A673 (cell line): ENCODE measurements around the gene HPRT1. TPM values are rescaled to one million over a fixed set of nuclear protein-coding genes. Genes with fewer than 3 reads are reported as not detected.
A peak's percentile ranks its signal among the peaks of the same experiment; 100 is the strongest.

ENCODE experiments used
- BruUV-seq: library from RNA; stranded (reverse); fragments of 400-500 nt; replicated peaks from 2 replicates; lab custom pipeline; 2021; lab: Mats Ljungman, UMichigan
- CTCF ChIA-PET: fragments of 300-600 bp; sonication (Branson Sonifier 250); formaldehyde crosslinking; loops from one replicate; lab custom pipeline; 2022; ENCODE audit warnings: antibody characterized with exemption; lab: Charles Lee
- POLR2A ChIA-PET: fragments of 300-600 bp; sonication (Branson Sonifier 250); formaldehyde crosslinking; loops from one replicate; lab custom pipeline; 2022; ENCODE audit warnings: antibody characterized with exemption; ENCODE audit not compliant: low non-redundant PET; lab: Charles Lee
- DNase-seq: peaks from one replicate; pipeline ENCODE4 v3.0.0-alpha.2; 2015; ENCODE audit warnings: low spot score
- H3K27ac ChIP-seq: fragments of 200-600 bp; sonication (generic); 2 replicates; pipeline ENCODE4 v1.5.1; 2016; ENCODE audit warnings: mixed run types, low read depth, mild to moderate bottlenecking, mixed read lengths, antibody characterized with exemption, low read length; ENCODE audit not compliant: poor library complexity, severe bottlenecking
- H3K27me3 ChIP-seq: fragments of 200-600 bp; sonication (generic); replicated peaks from 2 replicates; pipeline ENCODE4 v1.6.1; 2017; ENCODE audit warnings: mixed run types, low read depth, mild to moderate bottlenecking, mixed read lengths, antibody characterized with exemption, low read length; ENCODE audit not compliant: insufficient read depth, poor library complexity
- H3K36me3 ChIP-seq: fragments of 200-600 bp; sonication (generic); 2 replicates; pipeline ENCODE4 v1.6.1; 2016; ENCODE audit warnings: mixed run types, mild to moderate bottlenecking, mixed read lengths, antibody characterized with exemption, low read length; ENCODE audit not compliant: insufficient read depth, poor library complexity, severe bottlenecking
- H3K4me1 ChIP-seq: fragments of 200-600 bp; sonication (generic); 2 replicates; pipeline ENCODE4 v1.6.1; 2017; ENCODE audit warnings: mixed run types, mild to moderate bottlenecking, mixed read lengths, antibody characterized with exemption, low read length; ENCODE audit not compliant: insufficient read depth, poor library complexity, severe bottlenecking
- H3K4me3 ChIP-seq: fragments of 200-600 bp; sonication (generic); 2 replicates; pipeline ENCODE4 v1.5.1; 2016; ENCODE audit warnings: low read depth, mixed run types, mild to moderate bottlenecking, mixed read lengths, low read length; ENCODE audit not compliant: poor library complexity, severe bottlenecking
- H3K9me3 ChIP-seq: fragments of 200-600 bp; sonication (generic); 2 replicates; pipeline ENCODE4 v1.6.1; 2016; ENCODE audit warnings: mixed run types, low read depth, mild to moderate bottlenecking, mixed read lengths, antibody characterized with exemption, low read length; ENCODE audit not compliant: poor library complexity, severe bottlenecking
- EZH2 ChIP-seq: fragments of 200-600 bp; sonication (generic); IDR thresholded peaks from 2 replicates; pipeline ENCODE4 v1.6.1; 2017; ENCODE audit warnings: borderline replicate concordance, low read depth, mild to moderate bottlenecking, mixed read lengths, antibody characterized with exemption, low read length; ENCODE audit not compliant: poor library complexity, severe bottlenecking
- intact Hi-C: fragments of 100-400 bp; cut with micrococcal nuclease; formaldehyde crosslinking; loops from one replicate; pipeline ENCODE4 v1.10.0; 2022; ENCODE audit not compliant: unreplicated experiment
- microRNA-seq: library from miRNA; unstranded; fragments of <30 nt; microRNA quantifications from one replicate; pipeline ENCODE4 v1.2.0, GENCODE V29; 2021
- total RNA-seq: library from RNA; stranded (reverse); gene quantifications from 2 replicates; pipeline ENCODE4 v1.2.3, GENCODE V29; 2021
- TF ChIP-seq, protein P1 (sequence below): fragments of 300-800, 200-600 bp; sonication (generic); conservative IDR thresholded peaks from 2 replicates; pipeline ENCODE4 v1.5.1; 2017; ENCODE audit warnings: low read depth, mild to moderate bottlenecking, antibody characterized with exemption, low read length, moderate library complexity, mixed read lengths

HPRT1 gene
- total RNA-seq, 1 experiment from 2014 or later, result 66.9 TPM

DNA sequence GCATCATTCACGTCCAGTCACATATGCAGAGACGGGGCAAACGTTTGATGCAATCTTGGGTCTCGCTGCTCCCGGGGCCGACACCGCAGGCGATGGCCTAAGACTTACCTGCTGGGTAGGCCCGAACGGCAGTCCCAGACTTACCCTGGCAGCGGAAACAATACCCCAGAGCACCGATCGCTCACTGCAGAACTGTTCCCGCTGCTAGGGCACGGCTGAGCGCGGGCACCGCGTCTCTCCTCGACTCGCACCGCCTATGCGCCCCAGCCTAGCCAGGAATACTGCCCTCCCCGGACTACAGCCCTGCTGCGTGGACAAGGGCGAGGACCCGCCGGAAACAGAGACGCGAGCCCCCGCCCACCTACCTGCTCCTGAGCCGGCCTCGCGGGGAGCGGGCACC, 86.2 kb downstream of the HPRT1 start:
- CTCF ChIA-PET, result no interaction called here
- Histone ChIP-seq H3K36me3 (no peaks in the 10 kb centered on the region), H3K4me3 (no peak overlapping the region), H3K4me1 (peaks cover 30% of the 10 kb centered on the region), H3K9me3 (no peaks in the 10 kb centered on the region), H3K27me3 (no peaks in the 10 kb centered on the region), H3K27ac (no peak overlapping the region)
- BruUV-seq, result no TSS peak
- no peak for DNase-seq
- intact Hi-C loops, result no loop called here
- TF ChIP-seq, protein P1, sequence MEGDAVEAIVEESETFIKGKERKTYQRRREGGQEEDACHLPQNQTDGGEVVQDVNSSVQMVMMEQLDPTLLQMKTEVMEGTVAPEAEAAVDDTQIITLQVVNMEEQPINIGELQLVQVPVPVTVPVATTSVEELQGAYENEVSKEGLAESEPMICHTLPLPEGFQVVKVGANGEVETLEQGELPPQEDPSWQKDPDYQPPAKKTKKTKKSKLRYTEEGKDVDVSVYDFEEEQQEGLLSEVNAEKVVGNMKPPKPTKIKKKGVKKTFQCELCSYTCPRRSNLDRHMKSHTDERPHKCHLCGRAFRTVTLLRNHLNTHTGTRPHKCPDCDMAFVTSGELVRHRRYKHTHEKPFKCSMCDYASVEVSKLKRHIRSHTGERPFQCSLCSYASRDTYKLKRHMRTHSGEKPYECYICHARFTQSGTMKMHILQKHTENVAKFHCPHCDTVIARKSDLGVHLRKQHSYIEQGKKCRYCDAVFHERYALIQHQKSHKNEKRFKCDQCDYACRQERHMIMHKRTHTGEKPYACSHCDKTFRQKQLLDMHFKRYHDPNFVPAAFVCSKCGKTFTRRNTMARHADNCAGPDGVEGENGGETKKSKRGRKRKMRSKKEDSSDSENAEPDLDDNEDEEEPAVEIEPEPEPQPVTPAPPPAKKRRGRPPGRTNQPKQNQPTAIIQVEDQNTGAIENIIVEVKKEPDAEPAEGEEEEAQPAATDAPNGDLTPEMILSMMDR, result no peak
- no peak for TF ChIP-seq EZH2
- POLR2A ChIA-PET, result no interaction called here

DNA sequence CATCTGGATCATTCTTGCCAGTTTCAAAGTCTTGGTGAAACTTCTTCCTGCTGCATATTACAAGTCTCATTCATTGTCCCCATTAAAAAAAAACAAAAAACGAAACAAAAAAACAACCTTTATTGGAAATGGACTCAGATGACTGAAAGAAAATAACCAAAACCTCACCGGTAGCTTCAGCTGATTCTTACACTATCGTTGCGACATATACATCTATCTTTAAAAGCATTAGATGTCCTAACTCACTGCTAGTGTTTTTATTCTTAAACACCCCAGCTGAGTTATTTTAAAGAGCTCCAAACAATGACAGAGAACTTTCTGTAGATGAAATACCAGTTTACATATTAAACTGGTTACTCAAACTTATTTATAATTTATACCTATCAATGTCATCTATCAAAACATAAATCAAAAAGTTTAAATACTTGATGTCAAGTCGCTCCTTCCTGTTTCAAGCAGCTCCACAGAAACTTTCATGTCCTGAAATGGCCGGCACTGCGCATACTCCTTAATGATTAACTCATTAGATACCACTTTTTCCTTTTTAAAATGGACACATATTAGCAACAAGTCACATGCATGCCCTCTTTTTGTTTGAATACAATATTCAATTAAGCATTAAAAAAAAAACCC, 87.2 kb downstream of the HPRT1 start:
- BruUV-seq, result no TSS peak
- Histone ChIP-seq H3K4me3 (peak overlapping the region; percentile 58), H3K4me1 (peaks cover 31% of the 10 kb centered on the region), H3K27ac (no peak overlapping the region), H3K9me3 (no peaks in the 10 kb centered on the region), H3K36me3 (no peaks in the 10 kb centered on the region), H3K27me3 (no peaks in the 10 kb centered on the region)
- TF ChIP-seq, protein P1, result no peak
- TF ChIP-seq EZH2, result no peak
- ChIA-PET CTCF (no interaction called here), POLR2A (no interaction called here)
- intact Hi-C loops, result no loop called here
- DNase-seq, result no peak

DNA sequence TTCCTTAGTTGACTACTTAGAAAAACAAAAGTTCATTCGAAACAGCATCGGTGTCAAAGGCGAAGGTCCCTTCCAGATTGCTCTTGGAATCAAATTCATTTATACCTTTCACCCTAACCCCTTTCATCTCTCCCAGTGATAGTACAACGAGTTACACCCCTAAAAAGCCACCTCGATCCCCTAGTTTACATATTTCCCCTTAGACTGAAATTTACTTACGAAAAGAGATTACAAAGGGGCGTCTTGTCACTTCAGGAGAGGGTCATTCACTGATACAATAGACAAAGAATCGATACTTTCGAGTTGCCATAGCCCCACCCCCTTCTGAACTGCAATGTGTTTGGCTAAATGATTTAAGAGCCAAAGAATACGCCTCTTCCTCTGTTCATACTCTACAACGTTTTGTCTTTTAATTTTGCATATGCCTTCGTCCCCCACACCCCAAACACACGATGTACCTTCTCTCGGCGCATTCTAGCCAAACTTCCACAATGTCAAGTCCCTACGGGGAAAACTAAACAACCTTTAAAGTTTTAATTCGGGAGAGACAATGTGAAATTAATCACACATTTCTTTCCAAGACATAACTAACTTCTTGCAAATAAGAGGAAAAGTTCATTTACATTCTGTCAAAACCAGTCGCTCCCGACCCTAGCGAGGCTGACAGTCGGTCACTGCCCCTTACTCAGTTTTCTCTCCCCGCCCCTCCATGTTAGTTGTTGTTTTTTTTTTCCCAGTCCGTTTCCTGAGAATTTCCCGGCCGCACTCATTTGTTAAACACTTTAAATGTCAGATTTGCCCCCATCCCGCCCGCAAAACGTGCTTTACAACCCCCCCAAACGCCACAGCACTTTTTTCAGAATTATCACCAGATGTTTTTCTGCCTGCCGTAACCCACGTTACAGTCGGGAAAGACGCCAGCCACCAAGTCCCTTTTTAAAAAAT, 88.6 kb downstream of the HPRT1 start:
- TSS peak; percentile 76 for BruUV-seq
- peak overlapping the region; percentile 84 for H3K27ac ChIP-seq
- H3K27me3 ChIP-seq, result no peaks in the 10 kb centered on the region
- H3K36me3 ChIP-seq, result no peaks in the 10 kb centered on the region
- ChIA-PET POLR2A (no interaction called here), CTCF (no interaction called here)
- no peaks in the 10 kb centered on the region for H3K9me3 ChIP-seq
- intact Hi-C loops, result no loop called here
- TF ChIP-seq, protein P1, result no peak
- no peak for TF ChIP-seq EZH2
- H3K4me1 ChIP-seq, result peaks cover 18% of the 10 kb centered on the region
- DNase-seq, result no peak
- H3K4me3 ChIP-seq, result peak overlapping the region; percentile 58

Small RNAs within 50 kb of the gene (microRNA-seq; reads per million reads assigned to microRNA genes)
- gene MIR424 (10,069 reads per million, percentile 95 among the genes with 10 or more reads in this experiment), gene MIR450A1 (16.4 reads per million, percentile 40 among the genes with 10 or more reads in this experiment), gene MIR450A2 (13.8 reads per million, percentile 36 among the genes with 10 or more reads in this experiment), gene MIR450B (25.6 reads per million, percentile 46 among the genes with 10 or more reads in this experiment), gene MIR503 (618 reads per million, percentile 77 among the genes with 10 or more reads in this experiment), gene MIR542 (122 reads per million, percentile 66 among the genes with 10 or more reads in this experiment)

Other genes with a start within 250 kb of the HPRT1 start
- not detected in 2 replicates for gene CCDC160, start 223.0 kb upstream of the HPRT1 start, total RNA-seq
- 53.8 and 54.0 TPM in 2 replicates for gene PHF6, start 86.9 kb upstream of the HPRT1 start, total RNA-seq
- 0.43 and 0.87 TPM in 2 replicates for gene PLAC1, start 198.3 kb downstream of the HPRT1 start, total RNA-seq